HG02798 (cell line): Measurements from ENCODE around the gene HOXA7.

Experiments
- ATAC-seq: cut with Tn5 transposase; IDR thresholded peaks from one replicate; pipeline ENCODE4 v1.9.1; 2021; ENCODE audit warnings: mild to moderate bottlenecking; ENCODE audit not compliant: unreplicated experiment, poor library complexity

Gene HOXA7

DNA sequence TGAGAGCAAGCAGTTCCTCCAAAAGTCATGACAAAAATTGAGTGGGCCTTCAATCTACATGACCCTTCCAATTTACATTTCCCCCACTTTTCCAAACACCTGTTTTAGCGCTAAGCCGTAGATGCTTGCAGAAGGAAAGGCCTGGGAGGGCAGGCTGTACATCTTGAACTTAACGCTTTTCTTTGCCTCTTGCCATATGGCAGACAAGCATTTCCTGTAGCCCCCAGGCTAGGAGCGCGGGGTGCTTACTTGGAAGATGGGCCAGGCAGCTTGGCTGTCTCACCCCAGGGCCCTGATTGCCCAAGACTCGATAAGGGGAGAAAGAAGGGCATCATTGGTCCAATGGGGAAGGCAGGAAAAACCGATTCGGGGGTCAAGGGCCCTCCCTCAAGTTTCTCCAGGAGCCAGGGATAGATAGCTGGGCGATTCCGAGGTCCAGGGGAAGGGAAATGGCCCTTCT is 15.9 kb upstream of the HOXA7 start:
- no peak for ATAC-seq

- ATAC-seq, result no peak
Observed at GRCh38 chr7:27171637-27172314, 15.3 kb upstream of the HOXA7 start.

DNA sequence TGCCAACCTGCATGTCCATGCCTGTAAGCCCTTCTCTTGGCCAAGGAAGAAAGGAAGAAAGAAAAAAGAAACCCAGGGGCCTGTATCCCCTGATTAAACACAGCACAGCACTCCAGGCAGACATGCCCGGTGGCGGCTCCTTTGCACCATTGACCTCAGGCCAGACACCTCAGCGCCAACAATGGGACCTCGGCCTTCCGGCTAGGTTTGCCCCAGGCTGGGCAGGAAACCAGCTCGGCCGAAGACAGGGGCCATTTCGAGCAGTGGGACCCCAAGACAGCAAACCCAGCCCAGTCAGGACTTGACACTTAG is 14.8 kb upstream of the HOXA7 start:
- no peak for ATAC-seq

DNA sequence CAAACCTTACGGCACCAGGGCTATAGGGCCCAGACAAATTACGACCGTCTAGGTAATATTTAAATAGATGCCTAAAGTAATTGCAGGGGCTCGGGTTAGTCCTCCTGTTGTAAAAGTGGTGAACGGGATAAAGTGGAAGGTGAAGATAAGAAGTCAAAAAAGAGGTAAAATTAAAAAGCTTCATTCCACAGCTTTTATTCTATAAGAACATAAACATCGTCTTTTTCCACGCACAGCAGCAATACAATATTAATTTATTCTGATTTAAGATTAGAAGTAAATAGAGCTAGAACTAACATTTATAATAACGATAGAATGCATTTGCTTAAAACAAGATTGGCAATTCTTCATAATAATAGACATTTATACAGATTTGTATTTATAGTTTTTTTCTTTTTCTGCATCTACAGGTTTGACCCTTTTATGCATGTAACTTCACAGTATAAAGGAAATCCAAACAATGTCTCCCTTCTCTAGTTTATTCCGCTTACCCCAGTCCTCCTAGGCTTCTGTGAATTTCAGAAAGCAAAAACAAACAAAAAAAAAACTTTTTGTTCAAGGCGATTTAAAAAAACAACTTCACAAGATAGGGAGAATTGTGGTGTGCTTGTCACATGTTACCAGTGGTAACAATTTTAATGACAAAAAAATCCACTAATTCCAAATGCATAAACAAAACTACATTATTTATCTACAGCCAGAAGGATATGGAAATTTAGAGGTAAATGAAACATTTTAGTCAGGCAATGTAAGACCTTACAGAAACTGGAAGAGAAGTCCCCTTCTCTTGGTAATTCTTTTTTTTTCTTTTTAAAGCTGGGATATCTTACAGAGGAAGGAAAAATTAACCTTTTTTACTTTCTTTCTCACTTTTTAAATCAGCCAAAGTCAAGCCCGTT is 14.2 kb upstream of the HOXA7 start:
- no peak for ATAC-seq

GRCh38 chr7:27169658-27170425 is 13.4 kb upstream of the HOXA7 start:
- no peak for ATAC-seq

- no peak for ATAC-seq
Observed at GRCh38 chr7:27168265-27168947, 11.9 kb upstream of the HOXA7 start.

DNA sequence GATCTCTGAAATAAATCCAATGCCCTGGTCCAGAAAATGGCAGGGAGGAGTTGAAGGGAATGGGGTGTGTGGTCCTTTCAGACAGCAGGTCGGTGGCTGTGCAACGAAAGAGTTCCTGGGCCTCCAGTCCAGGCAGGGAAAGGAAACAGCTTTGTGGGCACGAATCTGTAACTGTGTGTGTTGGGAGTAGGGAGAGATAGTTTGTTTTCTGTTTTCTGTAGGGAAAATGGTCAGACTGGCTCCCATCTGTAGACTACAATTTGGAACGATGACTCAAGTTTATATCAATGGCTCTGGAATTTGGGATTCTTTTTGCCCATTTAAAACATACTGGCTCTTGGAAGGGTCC is 11.4 kb upstream of the HOXA7 start:
- no peak for ATAC-seq

GRCh38 chr7:27166531-27167505 is 10.3 kb upstream of the HOXA7 start:
- ATAC-seq, result no peak

- ATAC-seq, result no peak
Observed at GRCh38 chr7:27165996-27166530, 9.6 kb upstream of the HOXA7 start.

- ATAC-seq, result no peak
Observed at GRCh38 chr7:27165089-27165995, 8.9 kb upstream of the HOXA7 start, which contains the start of gene HOXA9. Gene HOXA9 (minus strand): TSS chr7:27165537. CDS start chr7:27165457, 80 bp downstream.

DNA sequence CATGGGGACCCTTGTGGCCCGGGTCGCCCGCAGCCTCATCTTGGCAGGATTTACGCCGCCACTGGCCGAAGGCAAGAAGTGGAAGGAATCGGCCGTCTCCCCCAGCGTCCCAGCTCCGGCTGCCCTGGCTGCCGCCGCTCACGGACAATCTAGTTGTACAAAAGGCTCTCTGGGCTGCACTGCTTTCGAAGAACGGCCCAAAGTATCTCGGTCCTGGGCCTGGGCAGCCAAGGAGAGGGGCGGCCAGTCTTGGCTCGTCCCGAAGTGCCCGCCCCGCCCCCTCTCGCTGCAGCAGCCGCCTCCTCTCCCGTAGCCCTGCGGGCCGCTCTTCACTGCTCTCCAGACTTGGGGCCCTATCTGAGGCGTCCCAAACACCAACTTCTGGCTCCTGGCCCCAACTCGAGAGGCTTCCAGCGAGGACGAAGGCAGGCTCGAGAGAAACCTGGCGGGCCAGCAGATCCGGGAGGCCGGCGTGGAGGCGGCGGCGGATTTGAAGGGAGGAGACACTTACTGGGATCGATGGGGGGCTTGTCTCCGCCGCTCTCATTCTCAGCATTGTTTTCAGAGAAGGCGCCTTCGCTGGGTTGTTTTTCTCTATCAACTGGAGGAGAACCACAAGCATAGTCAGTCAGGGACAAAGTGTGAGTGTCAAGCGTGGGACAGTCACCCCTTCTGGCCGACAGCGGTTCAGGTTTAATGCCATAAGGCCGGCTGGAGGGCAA is 8.1 kb upstream of the HOXA7 start:
- ATAC-seq, result no peak

DNA sequence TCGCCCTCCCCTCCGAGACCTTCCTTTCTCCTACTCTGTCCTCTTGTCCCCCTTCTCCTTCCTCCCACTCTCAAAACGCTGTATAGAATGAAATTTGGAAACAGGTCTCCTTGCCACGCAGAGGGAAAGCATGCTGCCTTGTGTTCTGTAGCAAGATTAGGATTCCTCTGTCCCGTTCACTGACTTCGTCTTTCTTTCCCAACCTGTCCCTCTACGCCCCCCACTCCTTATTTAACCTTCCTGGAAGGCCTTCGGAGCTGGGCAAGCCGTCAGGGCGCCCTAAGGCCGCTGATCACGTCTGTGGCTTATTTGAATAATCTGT is 7.5 kb upstream of the HOXA7 start:
- ATAC-seq, result no peak

GRCh38 chr7:27163288-27164044 is 7.0 kb upstream of the HOXA7 start:
- ATAC-seq, result no peak

DNA sequence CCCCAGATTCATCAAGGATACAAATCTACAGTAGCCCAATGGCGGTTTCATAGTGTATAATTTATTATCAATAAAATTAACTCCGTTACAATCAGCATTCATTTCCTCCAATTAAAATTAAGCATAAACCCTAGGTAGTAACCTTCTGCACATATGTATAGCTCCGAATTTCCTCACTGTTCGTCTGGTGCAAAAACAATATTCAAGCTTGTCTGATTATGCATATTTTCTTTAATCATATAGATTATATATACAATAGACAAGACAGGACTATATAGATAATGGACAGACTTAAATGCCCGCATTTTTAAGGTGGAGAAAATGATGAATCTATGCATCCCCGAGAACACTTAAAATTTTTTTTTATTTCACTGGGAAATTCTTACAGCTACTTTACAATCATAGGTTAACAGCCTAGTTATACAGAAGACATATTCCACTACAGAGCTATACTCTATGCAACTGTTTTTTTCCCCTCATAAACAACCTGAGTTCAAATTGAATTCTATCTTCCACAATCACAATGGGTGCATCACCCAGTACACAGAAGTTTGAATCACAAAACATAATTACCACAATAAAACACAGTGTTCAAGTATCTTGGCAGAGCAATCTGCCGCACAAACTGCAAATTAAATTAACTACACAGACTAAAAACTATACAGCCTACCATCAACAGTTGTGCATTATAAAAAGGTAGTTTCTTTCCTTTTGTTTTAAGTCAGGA is 6.2 kb upstream of the HOXA7 start:
- no peak for ATAC-seq

DNA sequence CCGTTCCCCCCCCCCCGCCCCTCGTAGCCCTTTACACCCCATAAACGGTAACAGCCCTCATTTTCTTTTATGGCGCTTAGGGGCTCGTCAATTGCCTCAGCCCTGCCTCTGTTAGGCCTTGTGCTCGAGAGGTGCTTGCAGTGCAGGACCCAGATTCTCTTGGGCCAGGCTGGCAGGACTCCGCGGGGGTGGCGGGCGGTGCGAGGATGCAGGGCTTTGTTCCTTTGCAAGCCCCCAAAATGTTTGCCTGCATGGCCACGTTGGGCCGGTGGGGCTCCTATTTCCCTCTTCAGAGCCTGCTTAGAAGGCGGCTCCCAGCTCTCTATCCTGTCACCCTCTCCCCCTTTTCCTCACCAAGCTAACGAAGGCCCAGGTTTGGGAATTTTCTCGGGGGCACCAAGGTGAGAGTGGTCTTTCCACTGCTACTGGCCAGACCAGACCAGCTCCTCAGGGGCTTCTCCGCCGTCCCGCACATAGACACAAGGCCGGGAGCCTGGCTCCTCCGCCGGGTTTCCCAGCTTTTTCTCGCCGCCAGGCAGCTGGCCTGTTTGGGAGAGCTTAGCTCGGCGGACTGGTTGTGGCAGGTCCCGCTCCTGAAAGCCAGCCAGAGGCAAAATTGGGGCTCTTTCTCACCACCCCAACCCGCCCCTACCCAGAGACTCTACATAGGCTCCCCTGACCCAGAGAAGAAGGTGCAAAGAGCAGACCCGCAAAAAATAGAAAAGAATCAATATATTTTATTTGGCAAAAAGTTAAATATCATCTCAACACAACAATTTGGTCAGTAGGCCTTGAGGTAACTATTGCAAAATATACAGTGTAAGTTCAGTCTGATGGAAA is 5.5 kb upstream of the HOXA7 start:
- no peak for ATAC-seq
